ENCODE data around the gene PARL.

DNA sequence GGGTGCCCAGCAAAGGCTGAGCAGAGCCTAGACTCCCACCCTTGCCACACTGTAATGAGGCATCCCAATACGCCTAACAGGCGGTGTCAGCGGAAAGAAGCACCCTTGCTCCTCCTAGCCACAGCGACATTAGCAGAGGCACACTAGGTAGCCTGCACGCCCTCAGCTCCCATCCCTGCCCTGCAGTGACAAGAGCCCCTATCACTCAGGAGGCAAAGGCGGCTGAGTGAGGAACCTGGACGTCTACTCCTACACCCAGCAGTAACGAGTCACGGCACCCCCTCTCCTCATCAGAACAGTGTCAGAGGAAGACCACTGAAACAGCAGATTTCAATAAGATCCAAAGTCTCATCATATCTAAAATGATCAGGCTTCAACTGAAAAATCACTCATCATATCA lies 47.3 kb downstream of the PARL start:
- TF ChIP-seq, protein P1, sequence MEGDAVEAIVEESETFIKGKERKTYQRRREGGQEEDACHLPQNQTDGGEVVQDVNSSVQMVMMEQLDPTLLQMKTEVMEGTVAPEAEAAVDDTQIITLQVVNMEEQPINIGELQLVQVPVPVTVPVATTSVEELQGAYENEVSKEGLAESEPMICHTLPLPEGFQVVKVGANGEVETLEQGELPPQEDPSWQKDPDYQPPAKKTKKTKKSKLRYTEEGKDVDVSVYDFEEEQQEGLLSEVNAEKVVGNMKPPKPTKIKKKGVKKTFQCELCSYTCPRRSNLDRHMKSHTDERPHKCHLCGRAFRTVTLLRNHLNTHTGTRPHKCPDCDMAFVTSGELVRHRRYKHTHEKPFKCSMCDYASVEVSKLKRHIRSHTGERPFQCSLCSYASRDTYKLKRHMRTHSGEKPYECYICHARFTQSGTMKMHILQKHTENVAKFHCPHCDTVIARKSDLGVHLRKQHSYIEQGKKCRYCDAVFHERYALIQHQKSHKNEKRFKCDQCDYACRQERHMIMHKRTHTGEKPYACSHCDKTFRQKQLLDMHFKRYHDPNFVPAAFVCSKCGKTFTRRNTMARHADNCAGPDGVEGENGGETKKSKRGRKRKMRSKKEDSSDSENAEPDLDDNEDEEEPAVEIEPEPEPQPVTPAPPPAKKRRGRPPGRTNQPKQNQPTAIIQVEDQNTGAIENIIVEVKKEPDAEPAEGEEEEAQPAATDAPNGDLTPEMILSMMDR (IDR thresholded peaks at IDR 0.05), result no peak
- no peak for TF ChIP-seq ZFX (IDR thresholded peaks at IDR 0.05; ENCODE audit: borderline replicate concordance)
